ENCODE measurements around the gene DENND4B.

DNA sequence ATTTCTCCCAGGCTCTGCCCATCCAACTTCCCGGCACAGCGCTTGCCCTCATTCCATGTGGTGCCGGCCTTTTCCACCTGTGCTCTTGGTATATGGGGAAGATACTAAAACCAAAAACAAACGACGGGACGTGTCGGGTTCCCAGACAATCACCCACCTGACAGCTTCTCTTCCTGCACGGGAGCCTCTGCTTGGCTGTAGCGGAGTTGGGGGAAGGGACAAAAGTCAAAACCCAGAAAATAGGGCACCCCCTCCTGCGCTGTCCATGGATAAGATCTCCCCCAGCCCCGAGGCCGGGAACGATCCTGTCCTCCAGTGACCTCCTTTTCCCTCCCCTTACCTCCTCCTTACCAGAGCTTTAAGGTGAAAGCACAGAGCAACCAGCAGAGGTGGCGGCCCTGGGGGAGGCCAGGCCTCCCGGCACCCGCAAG lies 30.3 kb upstream of the DENND4B start:
- TF ChIP-seq, protein P1, sequence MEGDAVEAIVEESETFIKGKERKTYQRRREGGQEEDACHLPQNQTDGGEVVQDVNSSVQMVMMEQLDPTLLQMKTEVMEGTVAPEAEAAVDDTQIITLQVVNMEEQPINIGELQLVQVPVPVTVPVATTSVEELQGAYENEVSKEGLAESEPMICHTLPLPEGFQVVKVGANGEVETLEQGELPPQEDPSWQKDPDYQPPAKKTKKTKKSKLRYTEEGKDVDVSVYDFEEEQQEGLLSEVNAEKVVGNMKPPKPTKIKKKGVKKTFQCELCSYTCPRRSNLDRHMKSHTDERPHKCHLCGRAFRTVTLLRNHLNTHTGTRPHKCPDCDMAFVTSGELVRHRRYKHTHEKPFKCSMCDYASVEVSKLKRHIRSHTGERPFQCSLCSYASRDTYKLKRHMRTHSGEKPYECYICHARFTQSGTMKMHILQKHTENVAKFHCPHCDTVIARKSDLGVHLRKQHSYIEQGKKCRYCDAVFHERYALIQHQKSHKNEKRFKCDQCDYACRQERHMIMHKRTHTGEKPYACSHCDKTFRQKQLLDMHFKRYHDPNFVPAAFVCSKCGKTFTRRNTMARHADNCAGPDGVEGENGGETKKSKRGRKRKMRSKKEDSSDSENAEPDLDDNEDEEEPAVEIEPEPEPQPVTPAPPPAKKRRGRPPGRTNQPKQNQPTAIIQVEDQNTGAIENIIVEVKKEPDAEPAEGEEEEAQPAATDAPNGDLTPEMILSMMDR (IDR thresholded peaks at IDR 0.05): no peak
- TF ChIP-seq EZH2 (IDR thresholded peaks at IDR 0.05): no peak
- no peak for TF ChIP-seq EZH2phosphoT487 (IDR thresholded peaks at IDR 0.05)
